CD14-positive monocyte (primary cell): ENCODE data around the gene FANCG. TPM values are rescaled to one million over a fixed set of nuclear protein-coding genes. Genes with fewer than 3 reads are reported as not detected.

ENCODE experiments used
- DNase-seq, 3 donors: peaks; one replicate each; pipeline ENCODE4 v3.0.0-alpha.2; 2011 to 2022
- H2AFZ ChIP-seq: 2 replicates; pipeline ENCODE4 v1.6.0; 2012; ENCODE audit warnings: mild to moderate bottlenecking, low read depth, low read length, inconsistent platforms; ENCODE audit not compliant: insufficient read depth, poor library complexity, severe bottlenecking
- H3K27ac ChIP-seq, 2 donors: 1 replicate in 1 of 2; 2 replicates in 1 of 2; pipeline ENCODE4 v1.5.1; 2012 to 2013; ENCODE audit warnings: low read length in 2 of 2, control low read depth in 1 of 2, inconsistent platforms in 1 of 2, low read depth in 1 of 2, mild to moderate bottlenecking in 1 of 2
- H3K27me3 ChIP-seq, 2 donors: one replicate each; pipeline versions ENCODE4 v1.6.0 to v1.6.1; 2011 to 2013; ENCODE audit warnings: low read length in 2 of 2; ENCODE audit not compliant: control insufficient read depth in 2 of 2, insufficient read depth in 2 of 2
- H3K36me3 ChIP-seq, 2 donors: replicated peaks in 1 of 2; 1 replicate in 1 of 2; 2 replicates in 1 of 2; pipeline versions ENCODE4 v1.5.1 to v1.6.1; 2012 to 2013; ENCODE audit warnings: low read length in 2 of 2, control low read depth in 1 of 2, inconsistent platforms in 1 of 2, mild to moderate bottlenecking in 1 of 2; ENCODE audit not compliant: insufficient read depth in 2 of 2, control insufficient read depth in 1 of 2
- H3K4me1 ChIP-seq, 2 donors: 1 replicate in 1 of 2; 2 replicates in 1 of 2; pipeline versions ENCODE4 v1.5.1 to v1.6.1; 2012 to 2013; ENCODE audit warnings: low read length in 2 of 2, control low read depth in 1 of 2, inconsistent platforms in 1 of 2, mild to moderate bottlenecking in 1 of 2, moderate library complexity in 1 of 2; ENCODE audit not compliant: insufficient read depth in 2 of 2, control insufficient read depth in 1 of 2
- H3K4me2 ChIP-seq: replicated peaks from 2 replicates; pipeline ENCODE3; 2012; ENCODE audit warnings: low read length, moderate library complexity, mild to moderate bottlenecking; ENCODE audit not compliant: poor library complexity, severe bottlenecking; ENCODE audit errors: extremely low read depth
- H3K4me3 ChIP-seq, 3 experiments: fragments of 200-600 bp in 1 of 3; sonication (generic) in 1 of 3; replicated peaks in 1 of 3; 1 replicate in 2 of 3; 2 replicates in 1 of 3; pipeline ENCODE4 v1.5.1; 2011 to 2013; ENCODE audit warnings: low read length in 3 of 3, mild to moderate bottlenecking in 3 of 3, control low read depth in 2 of 3, low read depth in 2 of 3, inconsistent platforms in 1 of 3, moderate library complexity in 1 of 3
- H3K79me2 ChIP-seq: 2 replicates; pipeline ENCODE4 v1.6.0; 2012; ENCODE audit warnings: mild to moderate bottlenecking, control low read depth, inconsistent platforms, low read length, moderate library complexity; ENCODE audit not compliant: insufficient read depth
- H3K9ac ChIP-seq: 2 replicates; pipeline ENCODE4 v1.6.0; 2017; ENCODE audit warnings: low read length, mild to moderate bottlenecking; ENCODE audit not compliant: insufficient read depth, poor library complexity, severe bottlenecking
- H3K9me3 ChIP-seq, 2 donors: replicated peaks in 1 of 2; 1 replicate in 1 of 2; 2 replicates in 1 of 2; pipeline versions ENCODE4 v1.5.1 to v1.6.1; 2012 to 2013; ENCODE audit warnings: low read length in 2 of 2, control low read depth in 1 of 2; ENCODE audit not compliant: control insufficient read depth in 1 of 2, insufficient read depth in 1 of 2
- H4K20me1 ChIP-seq: 2 replicates; pipeline ENCODE4 v1.6.0; 2012; ENCODE audit warnings: mild to moderate bottlenecking, low read length, control low read depth, moderate library complexity; ENCODE audit not compliant: insufficient read depth
- H3K27ac Mint-ChIP-seq, 7 donors: one replicate each; pipeline ENCODE4 v1.8.0; 2020; ENCODE audit warnings: mild to moderate bottlenecking in 7 of 7, mixed read lengths in 7 of 7, moderate library complexity in 6 of 7, inconsistent platforms in 2 of 7
- H3K27me3 Mint-ChIP-seq, 3 donors: one replicate each; pipeline ENCODE4 v1.8.0; 2021 to 2022; ENCODE audit warnings: low read depth in 3 of 3, mild to moderate bottlenecking in 3 of 3, mixed read lengths in 3 of 3, moderate library complexity in 3 of 3, inconsistent platforms in 1 of 3
- H3K36me3 Mint-ChIP-seq, 2 donors: one replicate each; pipeline ENCODE4 v1.8.0; 2020; ENCODE audit warnings: mixed read lengths in 2 of 2, inconsistent platforms in 1 of 2, mild to moderate bottlenecking in 1 of 2
- H3K4me1 Mint-ChIP-seq: one replicate; pipeline ENCODE4 v1.8.0; 2020; ENCODE audit warnings: mild to moderate bottlenecking, mixed read lengths
- H3K4me3 Mint-ChIP-seq, 2 donors: one replicate each; pipeline ENCODE4 v1.8.0; 2020; ENCODE audit warnings: mild to moderate bottlenecking in 2 of 2, mixed read lengths in 2 of 2, moderate library complexity in 1 of 2
- H3K9me3 Mint-ChIP-seq, 7 donors: one replicate each; pipeline ENCODE4 v1.8.0; 2020 to 2022; ENCODE audit warnings: mixed read lengths in 7 of 7, mild to moderate bottlenecking in 6 of 7, moderate library complexity in 6 of 7, inconsistent platforms in 2 of 7
- WGBS: methylation state at CpG from one replicate; pipeline ENCODE4 v1.1.5; 2013; ENCODE audit warnings: missing lambda C conversion rate; ENCODE audit not compliant: insufficient coverage; 5-methylcytosine and 5-hydroxymethylcytosine counted together
- intact Hi-C, 2 donors: fragments of 100-400 bp; cut with micrococcal nuclease; formaldehyde crosslinking; loops; one replicate each; pipeline versions ENCODE4 v1.15.0 to v1.15.1; 2023
- polyA plus RNA-seq, 3 donors: library from polyadenylated mRNA; depleted of rRNA in 1 of 3; unstranded in 2 of 3; stranded (reverse) in 1 of 3; fragments of 300-500 nt in 2 of 3; fragments of >200 nt in 1 of 3; fragmentation: Illumina TruSeq in 2 of 3; gene quantifications; 1 replicate in 2 of 3; 2 replicates in 1 of 3; pipeline ENCODE4 v1.2.3, GENCODE V29; 2012 to 2021
- TF ChIP-seq, protein P1 (sequence below): fragments of 200-600 bp; IDR thresholded peaks from one replicate; pipeline ENCODE4 v1.8.0; 2022; ENCODE audit warnings: antibody characterized with exemption, mild to moderate bottlenecking

FANCG gene
- polyA plus RNA-seq, 3 donors, result 2.0 to 7.0 (median 2.5) TPM

DNA sequence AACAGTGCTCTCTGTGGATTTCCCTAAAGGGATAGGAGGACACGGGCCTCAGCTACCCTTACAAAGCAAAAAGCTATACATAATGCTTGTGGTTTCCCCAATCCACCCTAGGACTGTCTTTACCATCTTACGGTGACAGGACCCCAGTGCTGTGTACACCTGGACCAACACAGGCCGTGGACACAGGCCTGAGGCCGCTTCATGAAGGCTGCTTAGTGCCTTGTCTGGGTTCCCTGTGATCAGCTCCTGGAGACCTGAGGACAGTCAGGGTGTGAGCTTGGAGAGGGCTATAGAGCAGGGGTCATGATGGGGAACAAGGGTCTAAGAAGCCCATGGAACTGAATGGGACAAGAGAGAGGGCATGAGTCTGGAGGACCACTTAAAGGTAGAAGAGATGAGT is 2.9 kb downstream of the FANCG start:
- H3K27ac Mint-ChIP-seq, result peak overlapping the region in 2 of 7 donors; percentile 37 to 61
- H3K36me3 Mint-ChIP-seq, result peaks cover 4 to 13% of the 10 kb centered on the region in 2 donors
- peaks cover 28% of the 10 kb centered on the region for H3K4me1 Mint-ChIP-seq
- intact Hi-C loops, result loop anchor here in 1 of 2 donors (10.0 kb wide), 1 partner anchor 92 kb away; the partner anchor contains the start of gene DNAJB5
- Histone ChIP-seq H3K4me3 (no peak overlapping the region), H3K27me3 (no peaks in the 10 kb centered on the region), H3K4me1 (peaks cover 21 to 38% of the 10 kb centered on the region in 2 donors), H3K36me3 (peaks cover 2 to 9% of the 10 kb centered on the region in 2 donors), H3K9ac (no peak overlapping the region), H3K79me2 (peaks cover 19% of the 10 kb centered on the region), H3K9me3 (no peaks in the 10 kb centered on the region), H3K27ac (no peak overlapping the region), H4K20me1 (peaks cover under 1% of the 10 kb centered on the region), H3K4me2 (no peak overlapping the region), H2AFZ (no peak overlapping the region)
- H3K4me3 Mint-ChIP-seq, result no peak overlapping the region
- H3K9me3 Mint-ChIP-seq, result no peaks in the 10 kb centered on the region
- no peak for DNase-seq
- TF ChIP-seq, protein P1, sequence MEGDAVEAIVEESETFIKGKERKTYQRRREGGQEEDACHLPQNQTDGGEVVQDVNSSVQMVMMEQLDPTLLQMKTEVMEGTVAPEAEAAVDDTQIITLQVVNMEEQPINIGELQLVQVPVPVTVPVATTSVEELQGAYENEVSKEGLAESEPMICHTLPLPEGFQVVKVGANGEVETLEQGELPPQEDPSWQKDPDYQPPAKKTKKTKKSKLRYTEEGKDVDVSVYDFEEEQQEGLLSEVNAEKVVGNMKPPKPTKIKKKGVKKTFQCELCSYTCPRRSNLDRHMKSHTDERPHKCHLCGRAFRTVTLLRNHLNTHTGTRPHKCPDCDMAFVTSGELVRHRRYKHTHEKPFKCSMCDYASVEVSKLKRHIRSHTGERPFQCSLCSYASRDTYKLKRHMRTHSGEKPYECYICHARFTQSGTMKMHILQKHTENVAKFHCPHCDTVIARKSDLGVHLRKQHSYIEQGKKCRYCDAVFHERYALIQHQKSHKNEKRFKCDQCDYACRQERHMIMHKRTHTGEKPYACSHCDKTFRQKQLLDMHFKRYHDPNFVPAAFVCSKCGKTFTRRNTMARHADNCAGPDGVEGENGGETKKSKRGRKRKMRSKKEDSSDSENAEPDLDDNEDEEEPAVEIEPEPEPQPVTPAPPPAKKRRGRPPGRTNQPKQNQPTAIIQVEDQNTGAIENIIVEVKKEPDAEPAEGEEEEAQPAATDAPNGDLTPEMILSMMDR, result no peak
- WGBS, result 90% methylated on average over 4 of the region's 4 CpGs
- peaks cover 0 to 1% (median 0%) of the 10 kb centered on the region in 3 donors for H3K27me3 Mint-ChIP-seq

DNA sequence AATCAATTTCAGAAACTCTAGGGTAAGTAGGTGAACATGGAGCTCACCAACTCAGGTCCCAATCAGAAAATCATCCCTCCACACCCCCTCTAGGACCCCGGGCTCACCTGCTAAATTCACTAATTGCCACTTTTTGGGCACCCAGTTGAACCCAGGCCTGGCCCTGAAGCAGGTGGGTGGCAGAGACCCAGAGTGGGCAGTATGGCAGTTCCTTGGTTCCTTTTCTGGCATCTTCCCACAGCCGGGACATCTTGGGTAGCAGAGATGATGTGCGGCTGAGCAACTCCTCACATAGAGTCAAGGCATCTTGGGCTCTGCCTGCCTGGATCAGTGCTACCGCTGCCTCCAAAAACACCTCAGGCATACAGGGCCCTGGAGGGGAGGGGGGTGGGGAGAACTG is 4.4 kb downstream of the FANCG start:
- TF ChIP-seq, protein P1, result no peak
- Mint-ChIP-seq H3K4me3 (no peak overlapping the region), H3K4me1 (peaks cover 37% of the 10 kb centered on the region), H3K9me3 (no peaks in the 10 kb centered on the region), H3K27ac (no peak overlapping the region), H3K36me3 (peaks cover 4 to 13% of the 10 kb centered on the region in 2 donors), H3K27me3 (no peaks in the 10 kb centered on the region)
- H3K4me3 ChIP-seq, result no peak overlapping the region
- H4K20me1 ChIP-seq, result peaks cover 16% of the 10 kb centered on the region
- WGBS, result 96% methylated on average over 3 of the region's 4 CpGs
- H3K9me3 ChIP-seq, result no peaks in the 10 kb centered on the region
- H3K4me1 ChIP-seq, result peaks cover 28 to 47% of the 10 kb centered on the region in 2 donors
- peak overlapping the region in 1 of 2 donors; percentile 32 for H3K27ac ChIP-seq
- DNase-seq, result no peak
- no peaks in the 10 kb centered on the region for H3K27me3 ChIP-seq
- intact Hi-C loops, result loop anchor here in 1 of 2 donors (10.0 kb wide), 1 partner anchor 91 kb away; the partner anchor contains the start of gene DNAJB5
- H2AFZ ChIP-seq, result no peak overlapping the region
- H3K36me3 ChIP-seq, result peaks cover 2 to 9% of the 10 kb centered on the region in 2 donors
- peaks cover 34% of the 10 kb centered on the region for H3K79me2 ChIP-seq
- H3K9ac ChIP-seq, result no peak overlapping the region
- no peak overlapping the region for H3K4me2 ChIP-seq
